Thoracic aorta (tissue), 2 donors: ENCODE measurements around the gene DUSP22. TPM values are rescaled to one million over a fixed set of nuclear protein-coding genes. Genes with fewer than 3 reads are reported as not detected.

Experiments used
- ATAC-seq: fragments of 150-250 bp; one replicate; pipeline ENCODE4 v1.8.0; 2017; ENCODE audit warnings: low read depth; ENCODE audit not compliant: insufficient number of reproducible peaks, low FRiP score
- DNase-seq: peaks from one replicate; pipeline ENCODE4 v3.0.0-alpha.2; 2020; ENCODE audit warnings: low spot score
- H3K27ac ChIP-seq, 2 donors: fragments of 200-600 bp; sonication (generic); 1 replicate in 1 of 2; 2 replicates in 1 of 2; pipeline ENCODE4 v1.5.1; 2016; ENCODE audit warnings: mild to moderate bottlenecking in 2 of 2, moderate library complexity in 2 of 2
- H3K27me3 ChIP-seq: fragments of 200-600 bp; sonication (generic); replicated peaks from 2 replicates; pipeline ENCODE4 v1.6.0; 2016; ENCODE audit warnings: mild to moderate bottlenecking; ENCODE audit not compliant: insufficient read depth
- H3K36me3 ChIP-seq: fragments of 200-600 bp; sonication (generic); one replicate; pipeline ENCODE4 v1.5.1; 2016
- H3K4me1 ChIP-seq, 2 donors: fragments of 200-600 bp; sonication (generic); 1 replicate in 1 of 2; 2 replicates in 1 of 2; pipeline versions ENCODE4 v1.5.1 to v1.6.0; 2016; ENCODE audit warnings: low read depth in 2 of 2, mild to moderate bottlenecking in 1 of 2; ENCODE audit not compliant: control insufficient read depth in 1 of 2
- H3K4me3 ChIP-seq: fragments of 200-600 bp; sonication (generic); 2 replicates; pipeline ENCODE4 v1.5.1; 2016; ENCODE audit warnings: mild to moderate bottlenecking
- H3K9me3 ChIP-seq: fragments of 200-600 bp; sonication (generic); 2 replicates; pipeline ENCODE4 v1.5.1; 2016
- CTCF ChIP-seq: fragments of 200-600 bp; sonication (generic); IDR thresholded peaks from one replicate; pipeline ENCODE4 v1.5.1; 2019; ENCODE audit warnings: antibody characterized with exemption
- total RNA-seq, 2 donors: library from RNA; depleted of rRNA; stranded (reverse); fragments of >200 nt; gene quantifications; one replicate each; pipeline versions ENCODE4 v1.1.0 to v1.2.3, GENCODE V29; 2016

Gene DUSP22
- total RNA-seq, 2 donors from 2014 or later, result 49.0 to 74.6 TPM

- DNase-seq, result no peak
- Histone ChIP-seq H3K9me3 (no peaks in the 10 kb centered on the region), H3K27ac (no peak overlapping the region), H3K36me3 (peaks cover 11% of the 10 kb centered on the region), H3K27me3 (no peaks in the 10 kb centered on the region), H3K4me1 (no peaks in the 10 kb centered on the region), H3K4me3 (no peak overlapping the region)
- no peak for TF ChIP-seq CTCF
- ATAC-seq, result no peak
Measured at GRCh38 chr6:344816-345340, 52.6 kb downstream of the DUSP22 start.

GRCh38 chr6:345747-346385 is 53.6 kb downstream of the DUSP22 start:
- H3K4me1 ChIP-seq, result no peaks in the 10 kb centered on the region
- H3K36me3 ChIP-seq, result peaks cover 11% of the 10 kb centered on the region
- no peaks in the 10 kb centered on the region for H3K9me3 ChIP-seq
- H3K27me3 ChIP-seq, result no peaks in the 10 kb centered on the region
- DNase-seq, result no peak
- no peak for TF ChIP-seq CTCF
- H3K27ac ChIP-seq, result no peak overlapping the region
- no peak overlapping the region for H3K4me3 ChIP-seq
- no peak for ATAC-seq

- Histone ChIP-seq H3K9me3 (no peaks in the 10 kb centered on the region), H3K36me3 (peaks cover 11% of the 10 kb centered on the region), H3K4me1 (no peaks in the 10 kb centered on the region), H3K27ac (no peak overlapping the region), H3K27me3 (no peaks in the 10 kb centered on the region), H3K4me3 (no peak overlapping the region)
- ATAC-seq (no peak), DNase-seq (no peak)
- TF ChIP-seq CTCF, result no peak
Measured at GRCh38 chr6:346386-347030, 54.2 kb downstream of the DUSP22 start.

GRCh38 chr6:347232-347631 is 54.9 kb downstream of the DUSP22 start:
- DNase-seq (no peak), ATAC-seq (no peak)
- no peak for TF ChIP-seq CTCF
- Histone ChIP-seq H3K36me3 (peaks cover 11% of the 10 kb centered on the region), H3K27me3 (no peaks in the 10 kb centered on the region), H3K27ac (no peak overlapping the region), H3K9me3 (no peaks in the 10 kb centered on the region), H3K4me3 (no peak overlapping the region), H3K4me1 (no peaks in the 10 kb centered on the region)

- H3K27ac ChIP-seq, result no peak overlapping the region
- no peaks in the 10 kb centered on the region for H3K9me3 ChIP-seq
- ATAC-seq, result no peak
- no peak for DNase-seq
- no peak overlapping the region for H3K4me3 ChIP-seq
- H3K4me1 ChIP-seq, result no peaks in the 10 kb centered on the region
- H3K36me3 ChIP-seq, result peaks cover 11% of the 10 kb centered on the region
- no peaks in the 10 kb centered on the region for H3K27me3 ChIP-seq
- no peak for TF ChIP-seq CTCF
Measured at GRCh38 chr6:347951-348859, 55.9 kb downstream of the DUSP22 start.
